Measurements from ENCODE around the gene EID2B.
A peak's percentile ranks its signal among the peaks of the same experiment; 100 is the strongest.

Gene EID2B

GRCh38 chr19:39532233-39533002, at the start of gene EID2B:
Gene EID2B (minus strand): TSS chr19:39532852. CDS start chr19:39532802, 50 bp downstream.
- peak; percentile 95 for DNase-seq

GRCh38 chr19:39582442-39582841, 49.8 kb upstream of the EID2B start:
- DNase-seq, result no peak

GRCh38 chr19:39568604-39569003, 36.0 kb upstream of the EID2B start:
- no peak for DNase-seq

- no peak for DNase-seq
Observed at GRCh38 chr19:39566064-39566463, 33.4 kb upstream of the EID2B start.

DNA sequence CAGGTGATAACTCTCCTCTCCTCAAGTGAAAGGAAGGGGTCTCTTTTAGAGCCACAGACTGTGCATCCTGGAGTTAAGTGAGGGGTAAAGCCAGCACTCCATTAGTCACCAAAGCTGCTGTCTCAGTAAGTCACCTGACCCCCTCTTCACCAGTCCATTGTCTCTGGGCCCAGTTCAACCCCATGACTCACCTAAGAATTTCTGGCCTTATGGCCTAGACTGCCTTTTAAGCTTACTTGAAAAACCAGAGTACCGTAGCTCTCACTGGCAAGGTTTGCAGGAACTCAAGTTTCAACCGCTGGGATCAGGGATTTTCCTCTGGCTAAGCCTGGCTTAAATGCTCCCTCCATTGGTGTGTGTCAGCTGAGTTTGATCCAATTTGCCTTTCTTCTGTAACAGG, 30.8 kb upstream of the EID2B start:
- DNase-seq, result no peak

- DNase-seq, result no peak
Observed at GRCh38 chr19:39558624-39559117, 26.0 kb upstream of the EID2B start.

- no peak for DNase-seq
Observed at GRCh38 chr19:39557811-39558623, 25.4 kb upstream of the EID2B start.

DNA sequence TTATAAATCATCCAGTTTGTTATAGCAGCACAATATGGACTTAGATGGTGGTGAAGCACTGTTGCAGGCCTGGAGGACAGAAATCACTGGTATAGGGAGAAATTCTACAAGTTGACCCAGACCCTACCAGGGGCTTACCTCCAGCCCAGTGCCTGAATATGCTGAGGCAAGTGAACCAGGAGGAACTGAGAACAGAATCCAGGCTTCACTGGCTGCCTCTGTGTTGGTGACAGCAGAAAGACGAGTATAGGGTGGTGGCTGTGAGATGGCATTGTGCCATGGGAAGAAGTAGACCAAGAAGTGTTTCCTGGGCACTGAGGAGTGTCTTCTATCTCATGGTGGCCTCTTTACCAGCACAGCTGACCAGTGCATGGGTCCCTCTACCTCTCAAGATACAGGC, 23.2 kb upstream of the EID2B start:
- no peak for DNase-seq

DNA sequence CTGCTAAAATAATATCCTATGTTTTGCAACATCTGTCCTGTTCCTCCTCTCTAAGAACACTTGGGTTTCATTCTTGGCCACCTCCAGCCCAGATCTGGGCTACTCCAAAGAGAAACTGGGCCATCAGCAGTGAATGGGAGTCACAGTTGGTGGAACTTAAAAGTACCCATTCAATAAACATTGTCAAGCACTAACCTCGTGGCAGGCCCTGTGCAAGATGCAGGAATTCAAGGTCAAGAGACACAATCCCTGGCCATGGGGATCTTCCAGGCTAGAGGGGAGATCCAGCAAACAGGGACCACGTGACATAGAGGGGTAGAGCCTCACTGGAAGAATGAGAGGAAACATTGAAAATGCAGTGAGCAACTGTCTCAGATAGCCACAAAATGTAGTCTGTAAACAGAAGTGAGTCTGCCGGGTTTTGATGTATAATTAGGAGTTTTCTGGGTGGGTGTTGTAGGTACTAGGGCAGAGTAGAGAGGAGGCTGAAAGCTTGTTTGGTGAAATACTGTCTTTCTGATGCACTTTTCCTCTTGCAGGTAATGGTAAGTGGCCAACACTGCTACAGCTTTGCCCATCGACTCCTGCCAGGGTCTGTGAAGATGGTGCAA, 22.2 kb upstream of the EID2B start:
- no peak for DNase-seq

GRCh38 chr19:39553082-39553652, 20.5 kb upstream of the EID2B start:
- DNase-seq, result no peak

DNA sequence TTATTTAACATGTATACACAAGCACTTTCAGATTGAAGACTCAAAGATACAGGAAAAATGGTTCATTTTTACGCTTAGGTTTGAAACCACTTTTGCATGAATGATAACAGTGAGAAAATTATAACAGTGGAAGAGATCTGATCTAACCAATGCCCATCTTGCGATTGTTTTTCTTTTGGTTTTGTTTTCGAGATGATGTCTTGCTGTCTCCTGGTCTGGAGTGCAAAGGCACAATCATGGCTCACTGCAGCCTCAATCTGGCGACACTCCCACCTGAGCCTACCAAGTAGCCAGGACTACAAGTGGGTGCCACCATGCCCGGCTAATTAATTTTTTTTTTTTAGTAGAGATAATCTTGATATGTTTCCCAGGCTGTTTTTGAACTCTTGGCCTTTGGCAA, 17.5 kb upstream of the EID2B start:
- DNase-seq, result no peak

GRCh38 chr19:39546599-39546998, 13.9 kb upstream of the EID2B start:
- DNase-seq, result no peak

- DNase-seq, result no peak
Observed at GRCh38 chr19:39544911-39545310, 12.3 kb upstream of the EID2B start.

GRCh38 chr19:39544226-39544903, 11.7 kb upstream of the EID2B start:
- DNase-seq, result no peak

GRCh38 chr19:39543477-39543857, 10.8 kb upstream of the EID2B start:
- DNase-seq, result no peak

DNA sequence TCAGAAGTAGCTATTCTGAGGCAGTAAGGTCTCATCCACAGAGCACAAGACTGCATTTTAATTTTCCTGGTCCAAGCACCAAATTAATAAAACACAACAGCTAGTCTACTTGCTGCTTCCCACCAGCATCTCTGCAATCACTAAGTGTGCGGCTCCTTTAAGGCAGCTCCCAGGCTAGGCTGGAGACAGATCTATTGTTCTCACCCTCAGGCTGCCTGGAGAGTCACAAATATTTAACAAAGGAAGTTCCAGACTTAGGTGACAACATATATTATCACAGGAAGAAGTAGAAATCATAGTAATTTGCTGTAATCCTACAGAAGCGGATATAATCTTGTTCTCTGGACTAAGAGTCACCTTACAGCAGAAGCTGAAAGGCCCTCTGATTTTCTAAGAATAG, 9.6 kb upstream of the EID2B start:
- no peak for DNase-seq

DNA sequence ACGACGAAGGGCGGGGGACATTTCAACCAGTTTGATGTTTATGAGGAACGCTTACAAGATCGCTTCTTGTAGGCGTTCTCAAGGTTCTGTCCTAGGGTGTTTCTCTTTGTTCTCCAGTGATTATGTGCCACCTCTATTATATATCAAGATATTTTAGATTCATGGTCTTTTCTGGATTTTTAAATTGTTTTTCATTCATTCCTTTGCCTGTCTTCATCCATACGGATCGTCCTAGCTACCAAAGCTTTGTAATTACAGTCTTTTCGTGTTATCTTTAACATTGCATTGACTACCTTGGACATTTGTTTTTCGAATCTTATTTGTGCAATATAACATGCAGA, 7.7 kb upstream of the EID2B start:
- no peak for DNase-seq

- DNase-seq, result peak; percentile 93
Observed at GRCh38 chr19:39539518-39540332, 7.1 kb upstream of the EID2B start, which contains the start of gene EID2. Gene EID2 (minus strand): TSS chr19:39540161. CDS start chr19:39540079, 82 bp downstream.

DNA sequence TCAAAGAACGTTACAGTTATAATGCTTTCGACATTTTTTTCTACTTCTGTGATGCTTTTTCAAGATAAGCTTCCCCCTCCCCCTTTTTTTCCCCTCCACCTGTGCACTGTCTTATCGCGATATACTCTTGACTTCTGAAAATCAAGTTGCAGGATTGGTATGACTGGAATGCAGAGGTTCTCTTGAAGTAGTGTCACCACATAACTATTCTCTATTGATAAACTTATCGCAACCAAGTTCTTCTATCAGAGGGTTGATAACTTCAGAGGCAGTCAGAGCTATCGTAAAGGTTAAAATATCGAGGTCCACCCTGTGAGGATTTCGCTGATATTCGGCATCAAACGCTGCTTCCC, 6.5 kb upstream of the EID2B start:
- DNase-seq, result no peak

DNA sequence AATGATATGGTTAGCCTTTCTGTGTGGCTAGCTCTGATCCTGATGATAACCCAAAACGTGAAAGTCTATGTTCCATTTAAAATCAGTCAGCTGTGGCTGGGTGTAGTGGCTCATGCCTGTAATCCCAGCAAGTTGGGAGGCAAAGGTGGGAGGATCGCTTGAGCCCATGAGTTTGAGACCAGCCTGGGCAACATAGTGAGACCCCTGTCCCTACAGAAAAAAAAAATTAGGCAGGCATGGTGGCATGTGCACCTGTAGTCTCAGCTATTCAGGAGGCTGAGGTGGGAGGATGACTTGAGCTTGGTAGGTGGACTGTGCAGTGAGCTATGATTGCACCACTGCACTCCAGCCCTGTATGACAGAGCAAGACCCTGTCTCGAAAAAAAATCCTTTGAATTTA, 1.1 kb upstream of the EID2B start:
- DNase-seq, result no peak

GRCh38 chr19:39533003-39533512, 406 bp upstream of the EID2B start:
- no peak for DNase-seq

GRCh38 chr19:39531834-39532232, 819 bp downstream of the EID2B start:
- no peak for DNase-seq

All from T1000 (cell line).